Ovary (tissue), 9 donors: ENCODE results near the gene ALCAM. TPM values are rescaled to one million over a fixed set of nuclear protein-coding genes. Genes with fewer than 3 reads are reported as not detected.

ENCODE experiments used
- DNase-seq, 5 donors: peaks; one replicate each; pipeline ENCODE4 v3.0.0-alpha.2; 2019 to 2020
- H3K27ac ChIP-seq, 2 donors: fragments of 200-600 bp; one replicate each; pipeline versions ENCODE4 v1.5.1 to v1.8.0; 2019 to 2022
- H3K27me3 ChIP-seq: fragments of 200-600 bp; one replicate; pipeline ENCODE4 v1.8.0; 2022
- H3K36me3 ChIP-seq: fragments of 200-600 bp; sonication (generic); one replicate; pipeline ENCODE4 v1.5.1; 2019
- H3K4me1 ChIP-seq: one replicate; pipeline ENCODE4 v1.8.1; 2013; ENCODE audit warnings: mild to moderate bottlenecking, moderate library complexity; ENCODE audit not compliant: insufficient read depth
- H3K4me3 ChIP-seq: fragments of 200-600 bp; sonication (generic); one replicate; pipeline ENCODE4 v1.5.1; 2017
- H3K9me3 ChIP-seq, 2 donors: fragments of 200-600 bp in 1 of 2; sonication (generic) in 1 of 2; one replicate each; pipeline versions ENCODE4 v1.5.1 to v1.8.1; 2013 to 2019; ENCODE audit warnings: mild to moderate bottlenecking in 1 of 2, moderate library complexity in 1 of 2
- EP300 ChIP-seq: sonication (generic); formaldehyde crosslinking; IDR thresholded peaks from one replicate; pipeline ENCODE4 v1.6.1; 2017; ENCODE audit warnings: antibody characterized with exemption
- POLR2A ChIP-seq: fragments of 450-650 bp; IDR thresholded peaks from one replicate; pipeline ENCODE4 v1.6.1; 2017; ENCODE audit warnings: antibody characterized with exemption, mild to moderate bottlenecking, moderate library complexity
- WGBS, 3 donors: extraction: QIAGEN DNeasy Blood & Tissue Kit in 1 of 3; methylation state at CpG; one replicate each; pipeline versions ENCODE4 v1.1.5 to v1.1.7; 2013 to 2017; 5-methylcytosine and 5-hydroxymethylcytosine counted together
- intact Hi-C, 4 donors: fragments of 100-400 bp; cut with DNase I; formaldehyde crosslinking; loops; one replicate each; pipeline versions ENCODE4 v1.11.0 to v1.15.1; 2022 to 2023
- polyA plus RNA-seq, 2 donors: library from polyadenylated mRNA; stranded (reverse); fragments of 200-250 nt in 1 of 2; fragments of 350-450 nt in 1 of 2; fragmentation: Illumina TruSeq in 1 of 2; extraction: RNeasy Lipid Tissue Mini Kit (QIAGEN cat#74804) in 1 of 2; gene quantifications; one replicate each; pipeline ENCODE4 v1.2.3, GENCODE V29; 2013 to 2014
- total RNA-seq, 7 donors: library from RNA; depleted of rRNA in 2 of 7; stranded (reverse); fragments of >200 nt in 2 of 7; fragmentation: NEBNext Ultra II Directional in 3 of 7; extraction: Animal tissue kit (Norgen Biotek cat#: 25700) in 3 of 7; gene quantifications; one replicate each; pipeline versions ENCODE4 v1.1.0 to v1.2.4, GENCODE V29; 2016 to 2023
- TF ChIP-seq, protein P1 (sequence below), 3 donors: fragments of 450-650 bp in 2 of 3; fragments of 200-600 bp in 1 of 3; IDR thresholded peaks; one replicate each; pipeline versions ENCODE4 v1.5.1 to v1.8.0; 2016 to 2022; ENCODE audit warnings: antibody characterized with exemption in 3 of 3, mild to moderate bottlenecking in 1 of 3
- donor health status: DM: no; HTN: no; CAD: no; lungs with moderate emphysema.
- donor health status: DM: no; HTN: no; CAD: no.
- donor health status: Bipolar disorder and iron deficiency.
- donor health status: DM: yes; HTN: yes; CAD: no.
- donor health status: DM: no; HTN: no; CAD: no.
- donor health status: DM: yes; HTN: yes; CAD: no.

Gene ALCAM
- total and polyA plus RNA-seq, 9 donors, result 25.0 to 279 (median 52.1) TPM

DNA sequence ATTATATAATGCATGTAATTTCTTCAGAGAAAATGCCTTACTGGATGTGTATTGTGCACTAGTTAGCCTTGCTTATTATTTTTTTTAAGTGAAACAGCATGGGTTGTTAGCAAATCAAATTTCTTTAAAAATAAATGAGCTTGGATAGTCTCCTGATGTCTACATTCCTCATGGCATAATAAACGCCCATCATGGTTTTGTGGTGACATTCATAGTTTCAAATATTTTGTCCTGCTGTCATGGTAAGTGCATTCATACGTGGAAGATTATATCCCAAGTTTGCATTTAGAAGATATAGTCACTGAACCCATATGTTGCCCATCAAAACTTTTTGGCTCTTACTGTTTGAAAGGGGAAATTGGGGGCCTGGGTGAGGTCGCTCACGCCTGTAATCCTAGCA is 130.7 kb downstream of the ALCAM start:
- Histone ChIP-seq H3K4me3 (no peak overlapping the region), H3K27me3 (no peaks in the 10 kb centered on the region), H3K36me3 (no peaks in the 10 kb centered on the region), H3K4me1 (no peaks in the 10 kb centered on the region), H3K9me3 (no peaks in the 10 kb centered on the region), H3K27ac (no peak overlapping the region)
- intact Hi-C loops, result no loop called here
- 82 to 88% (median 83%) methylated on average over 4 of the region's 4 CpGs for WGBS, 3 donors
- TF ChIP-seq POLR2A (no peak), EP300 (no peak)
- TF ChIP-seq, protein P1, sequence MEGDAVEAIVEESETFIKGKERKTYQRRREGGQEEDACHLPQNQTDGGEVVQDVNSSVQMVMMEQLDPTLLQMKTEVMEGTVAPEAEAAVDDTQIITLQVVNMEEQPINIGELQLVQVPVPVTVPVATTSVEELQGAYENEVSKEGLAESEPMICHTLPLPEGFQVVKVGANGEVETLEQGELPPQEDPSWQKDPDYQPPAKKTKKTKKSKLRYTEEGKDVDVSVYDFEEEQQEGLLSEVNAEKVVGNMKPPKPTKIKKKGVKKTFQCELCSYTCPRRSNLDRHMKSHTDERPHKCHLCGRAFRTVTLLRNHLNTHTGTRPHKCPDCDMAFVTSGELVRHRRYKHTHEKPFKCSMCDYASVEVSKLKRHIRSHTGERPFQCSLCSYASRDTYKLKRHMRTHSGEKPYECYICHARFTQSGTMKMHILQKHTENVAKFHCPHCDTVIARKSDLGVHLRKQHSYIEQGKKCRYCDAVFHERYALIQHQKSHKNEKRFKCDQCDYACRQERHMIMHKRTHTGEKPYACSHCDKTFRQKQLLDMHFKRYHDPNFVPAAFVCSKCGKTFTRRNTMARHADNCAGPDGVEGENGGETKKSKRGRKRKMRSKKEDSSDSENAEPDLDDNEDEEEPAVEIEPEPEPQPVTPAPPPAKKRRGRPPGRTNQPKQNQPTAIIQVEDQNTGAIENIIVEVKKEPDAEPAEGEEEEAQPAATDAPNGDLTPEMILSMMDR (IDR thresholded peaks at IDR 0.05), result no peak
- DNase-seq, result no peak

DNA sequence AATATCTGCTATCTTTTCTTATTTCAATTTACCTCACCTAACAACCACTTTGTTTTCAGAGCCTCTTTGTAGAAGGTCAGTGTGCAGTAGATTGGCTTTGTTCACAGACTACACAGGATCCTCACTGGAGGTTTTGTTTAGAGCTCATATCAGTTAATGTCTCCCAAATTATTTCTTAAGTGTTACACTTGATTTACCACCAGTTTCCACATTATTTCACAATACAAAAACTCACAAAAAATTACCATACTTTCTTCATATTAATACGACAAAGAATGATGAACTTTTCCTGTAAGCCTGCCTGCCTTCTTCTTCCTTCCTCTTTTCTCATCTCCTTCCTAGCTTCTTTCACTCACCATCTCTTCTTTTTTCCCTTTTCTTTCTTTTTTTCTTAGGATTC is 133.3 kb downstream of the ALCAM start:
- no peak for DNase-seq
- no peak overlapping the region for H3K4me3 ChIP-seq
- 0 to 4% (median 0%) methylated on average over 1 of the region's 1 CpG for WGBS, 3 donors
- no peaks in the 10 kb centered on the region for H3K9me3 ChIP-seq
- H3K27ac ChIP-seq, result no peak overlapping the region
- no peaks in the 10 kb centered on the region for H3K4me1 ChIP-seq
- H3K36me3 ChIP-seq, result no peaks in the 10 kb centered on the region
- H3K27me3 ChIP-seq, result no peaks in the 10 kb centered on the region
- TF ChIP-seq EP300 (no peak), POLR2A (no peak)
- TF ChIP-seq, protein P1 (IDR thresholded peaks at IDR 0.05), result no peak
- intact Hi-C loops, result no loop called here

GRCh38 chr3:105502333-105502732 is 135.6 kb downstream of the ALCAM start:
- 78 to 89% (median 79%) methylated on average over 2 of the region's 2 CpGs for WGBS, 3 donors
- intact Hi-C loops, result no loop called here

GRCh38 chr3:105503191-105503593 is 136.5 kb downstream of the ALCAM start:
- Histone ChIP-seq H3K36me3 (no peaks in the 10 kb centered on the region), H3K27me3 (no peaks in the 10 kb centered on the region), H3K9me3 (no peaks in the 10 kb centered on the region), H3K27ac (no peak overlapping the region), H3K4me1 (no peaks in the 10 kb centered on the region), H3K4me3 (no peak overlapping the region)
- intact Hi-C loops, result no loop called here
- DNase-seq, result no peak
- TF ChIP-seq, protein P1 (IDR thresholded peaks at IDR 0.05), result no peak
- TF ChIP-seq EP300 (no peak), POLR2A (no peak)
- 69 to 88% (median 72%) methylated on average over 3 of the region's 3 CpGs for WGBS, 3 donors

More at GRCh38 chr3:105502333-105502732, 135.6 kb downstream of the ALCAM start:
- no peaks in the 10 kb centered on the region for H3K36me3 ChIP-seq
- no peaks in the 10 kb centered on the region for H3K4me1 ChIP-seq
- DNase-seq, result no peak
- H3K27ac ChIP-seq, result no peak overlapping the region
- H3K4me3 ChIP-seq, result no peak overlapping the region
- TF ChIP-seq EP300 (no peak), POLR2A (no peak)
- TF ChIP-seq, protein P1 (IDR thresholded peaks at IDR 0.05), result no peak
- H3K27me3 ChIP-seq, result no peaks in the 10 kb centered on the region
- no peaks in the 10 kb centered on the region for H3K9me3 ChIP-seq
